Activated CD4-positive, alpha-beta memory T cell treated with anti-CD3 and anti-CD28 coated beads for 36 hours (primary cell): ENCODE data around the gene MUC6. TPM values are rescaled to one million over a fixed set of nuclear protein-coding genes. Genes with fewer than 3 reads are reported as not detected.

Experiments used
- CTCF ChIA-PET: fragments of 350-600 bp; sonication (Branson Sonifier 250); formaldehyde crosslinking; loops from one replicate; lab custom pipeline; 2021; ENCODE audit warnings: antibody characterized with exemption, inconsistent platforms; lab: Charles Lee
- POLR2A ChIA-PET: fragments of 350-600 bp; sonication (Branson Sonifier 250); formaldehyde crosslinking; loops from one replicate; lab custom pipeline; 2021; ENCODE audit warnings: antibody characterized with exemption; lab: Charles Lee
- DNase-seq: peaks from one replicate; pipeline ENCODE4 v3.0.0-alpha.2; 2020
- H3K27ac Mint-ChIP-seq: one replicate; pipeline ENCODE4 v1.8.0; 2021; ENCODE audit warnings: mixed read lengths
- H3K27me3 Mint-ChIP-seq: one replicate; pipeline ENCODE4 v1.8.0; 2021; ENCODE audit warnings: mixed read lengths
- H3K36me3 Mint-ChIP-seq: one replicate; pipeline ENCODE4 v1.8.0; 2021; ENCODE audit warnings: mixed read lengths
- H3K4me1 Mint-ChIP-seq: one replicate; pipeline ENCODE4 v1.8.0; 2021; ENCODE audit warnings: low read depth, mixed read lengths
- H3K4me3 Mint-ChIP-seq: one replicate; pipeline ENCODE4 v1.8.0; 2021; ENCODE audit warnings: mild to moderate bottlenecking, mixed read lengths
- H3K9me3 Mint-ChIP-seq: one replicate; pipeline ENCODE4 v1.8.0; 2021; ENCODE audit warnings: mixed read lengths
- intact Hi-C: fragments of 100-400 bp; cut with micrococcal nuclease; formaldehyde crosslinking; loops from one replicate; pipeline ENCODE4 v1.15.1; 2023
- total RNA-seq, 2 experiments: library from RNA; stranded (reverse); gene quantifications; one replicate each; pipeline ENCODE4 v1.2.3, GENCODE V29; 2021

The MUC6 gene
- total RNA-seq, 2 experiments from 2014 or later, result not detected

DNA sequence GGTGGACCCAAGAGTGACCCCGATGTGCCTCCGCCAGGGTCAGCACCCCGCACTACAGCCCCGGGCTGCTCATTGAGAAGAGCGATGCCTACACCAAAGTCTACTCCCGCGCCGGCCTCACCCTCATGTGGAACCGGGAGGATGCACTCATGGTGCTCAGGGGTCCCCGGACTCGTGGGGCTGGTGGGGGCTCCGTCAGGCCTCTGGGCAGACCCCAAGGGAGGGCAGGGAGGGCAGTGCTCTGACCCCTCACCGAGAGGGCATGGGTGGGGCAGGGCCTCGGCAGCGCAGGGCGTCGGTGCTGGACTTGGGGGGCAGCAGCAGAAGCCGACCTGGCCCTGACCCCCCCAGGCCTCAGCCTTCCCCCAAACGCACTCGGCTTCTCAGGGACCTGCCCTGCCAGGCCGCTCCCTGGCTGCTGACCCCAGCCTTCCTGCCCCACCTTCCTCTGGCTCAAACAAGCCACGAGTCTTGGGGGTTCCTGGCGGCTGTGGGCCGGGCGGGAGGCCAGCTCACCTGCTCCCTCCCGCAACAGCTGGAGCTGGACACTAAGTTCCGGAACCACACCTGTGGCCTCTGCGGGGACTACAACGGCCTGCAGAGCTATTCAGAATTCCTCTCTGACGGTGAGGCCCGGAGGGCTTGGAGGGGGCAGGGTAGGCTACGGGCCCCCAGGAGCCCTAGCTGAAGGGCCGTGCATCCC is 41.0 kb upstream of the MUC6 start:
- POLR2A ChIA-PET, result no interaction called here

GRCh38 chr11:1077033-1077416 is 40.5 kb upstream of the MUC6 start:
- intact Hi-C loops, result no loop called here
- no peaks in the 10 kb centered on the region for H3K36me3 Mint-ChIP-seq
- CTCF ChIA-PET, result no interaction called here
- POLR2A ChIA-PET, result no interaction called here
- H3K4me3 Mint-ChIP-seq, result no peak overlapping the region
- no peak overlapping the region for H3K27ac Mint-ChIP-seq
- no peaks in the 10 kb centered on the region for H3K9me3 Mint-ChIP-seq
- H3K27me3 Mint-ChIP-seq, result no peaks in the 10 kb centered on the region
- H3K4me1 Mint-ChIP-seq, result no peaks in the 10 kb centered on the region
- peak; percentile 5 for DNase-seq

More for the DNA sequence above, 41.0 kb upstream of the MUC6 start:
- Mint-ChIP-seq H3K4me1 (no peaks in the 10 kb centered on the region), H3K27me3 (no peaks in the 10 kb centered on the region), H3K4me3 (no peak overlapping the region), H3K9me3 (no peaks in the 10 kb centered on the region), H3K27ac (no peak overlapping the region), H3K36me3 (no peaks in the 10 kb centered on the region)
- intact Hi-C loops, result no loop called here
- peak; percentile 5 for DNase-seq
- CTCF ChIA-PET, result no interaction called here

DNA sequence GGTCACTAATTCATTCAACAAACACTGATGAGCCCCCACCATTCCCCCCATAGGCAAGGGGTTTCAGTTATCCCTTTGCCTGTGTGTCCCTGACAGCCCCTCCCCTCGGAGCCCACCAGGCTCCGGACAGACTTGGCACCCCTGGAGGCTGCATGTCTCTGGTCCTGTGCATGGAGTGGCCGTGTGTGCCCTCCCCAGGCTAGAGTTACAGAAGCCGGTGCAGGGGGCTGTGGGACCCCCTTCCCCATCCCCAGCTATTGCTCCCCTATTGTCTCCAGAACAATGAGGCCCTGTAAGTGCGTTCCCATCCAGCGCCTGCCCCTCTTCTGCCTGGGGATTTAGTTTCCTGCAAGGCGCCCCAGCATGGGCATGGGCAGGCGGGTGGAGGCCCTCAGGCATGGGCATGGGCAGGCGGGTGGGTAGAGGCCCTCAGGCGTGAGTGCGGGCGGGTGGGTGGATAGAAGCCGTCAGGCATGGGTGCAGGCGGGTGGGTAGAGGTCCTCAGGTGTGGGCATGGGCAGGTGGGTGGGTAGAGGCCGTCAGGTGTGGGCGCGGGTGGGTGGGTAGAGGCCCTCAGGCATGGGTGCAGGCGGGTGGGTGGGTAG is 39.6 kb upstream of the MUC6 start:
- no peaks in the 10 kb centered on the region for H3K36me3 Mint-ChIP-seq
- no peak overlapping the region for H3K27ac Mint-ChIP-seq
- no peaks in the 10 kb centered on the region for H3K9me3 Mint-ChIP-seq
- H3K4me1 Mint-ChIP-seq, result no peaks in the 10 kb centered on the region
- peaks cover 2% of the 10 kb centered on the region for H3K27me3 Mint-ChIP-seq
- ChIA-PET POLR2A (no interaction called here), CTCF (no interaction called here)
- peak; percentile 3 for DNase-seq
- intact Hi-C loops, result no loop called here
- H3K4me3 Mint-ChIP-seq, result no peak overlapping the region

GRCh38 chr11:1075341-1075911 is 38.9 kb upstream of the MUC6 start:
- DNase-seq, result peak; percentile 1
- Mint-ChIP-seq H3K4me1 (no peaks in the 10 kb centered on the region), H3K36me3 (no peaks in the 10 kb centered on the region), H3K4me3 (no peak overlapping the region), H3K27me3 (peaks cover 2% of the 10 kb centered on the region), H3K27ac (no peak overlapping the region), H3K9me3 (no peaks in the 10 kb centered on the region)
- ChIA-PET POLR2A (no interaction called here), CTCF (no interaction called here)
- intact Hi-C loops, result no loop called here

- ChIA-PET POLR2A (no interaction called here), CTCF (no interaction called here)
- H3K36me3 Mint-ChIP-seq, result no peaks in the 10 kb centered on the region
- H3K27me3 Mint-ChIP-seq, result peaks cover 2% of the 10 kb centered on the region
- H3K4me3 Mint-ChIP-seq, result no peak within 1 kb of the TSS
- H3K27ac Mint-ChIP-seq, result no peak within 1 kb of the TSS
- H3K4me1 Mint-ChIP-seq, result no peaks in the 10 kb centered on the region
- no peaks in the 10 kb centered on the region for H3K9me3 Mint-ChIP-seq
- intact Hi-C loops, result no loop called here
- DNase-seq, result peak; percentile 7
Observed at GRCh38 chr11:1074244-1075221, 38.0 kb upstream of the MUC6 start, which contains the start of gene MUC2. TSS of gene MUC2 (plus strand) at chr11:1074874.

DNA sequence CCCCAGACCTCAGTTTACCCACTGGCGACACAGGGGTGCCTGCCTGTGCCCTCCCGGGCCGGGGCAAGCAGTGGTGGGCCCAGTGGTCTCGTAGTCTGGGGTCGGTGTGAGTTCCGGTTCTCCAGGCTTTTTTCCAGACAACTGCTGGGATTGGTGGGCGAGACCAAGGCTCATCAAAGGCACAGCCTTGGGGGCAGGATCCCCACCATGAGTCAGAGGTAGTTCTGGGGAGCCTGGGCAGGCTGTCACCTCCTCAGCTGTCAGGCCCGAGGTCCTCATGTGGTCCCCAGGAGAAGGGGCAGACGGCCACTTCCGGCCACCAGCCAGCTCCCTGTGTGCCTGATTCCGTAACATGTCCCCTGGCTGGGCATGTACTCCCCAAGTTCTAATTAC is 37.3 kb upstream of the MUC6 start:
- H3K4me3 Mint-ChIP-seq, result no peak overlapping the region
- CTCF ChIA-PET, result no interaction called here
- H3K27me3 Mint-ChIP-seq, result peaks cover 2% of the 10 kb centered on the region
- intact Hi-C loops, result no loop called here
- no peak overlapping the region for H3K27ac Mint-ChIP-seq
- no peaks in the 10 kb centered on the region for H3K36me3 Mint-ChIP-seq
- POLR2A ChIA-PET, result no interaction called here
- H3K4me1 Mint-ChIP-seq, result no peaks in the 10 kb centered on the region
- DNase-seq, result peak; percentile 3
- no peaks in the 10 kb centered on the region for H3K9me3 Mint-ChIP-seq

- Mint-ChIP-seq H3K36me3 (no peaks in the 10 kb centered on the region), H3K4me3 (no peak overlapping the region), H3K27ac (no peak overlapping the region), H3K4me1 (no peaks in the 10 kb centered on the region), H3K9me3 (no peaks in the 10 kb centered on the region), H3K27me3 (peaks cover 2% of the 10 kb centered on the region)
- intact Hi-C loops, result no loop called here
- DNase-seq, result no peak
- ChIA-PET CTCF (no interaction called here), POLR2A (no interaction called here)
Observed at GRCh38 chr11:1073261-1073724, 36.8 kb upstream of the MUC6 start.

DNA sequence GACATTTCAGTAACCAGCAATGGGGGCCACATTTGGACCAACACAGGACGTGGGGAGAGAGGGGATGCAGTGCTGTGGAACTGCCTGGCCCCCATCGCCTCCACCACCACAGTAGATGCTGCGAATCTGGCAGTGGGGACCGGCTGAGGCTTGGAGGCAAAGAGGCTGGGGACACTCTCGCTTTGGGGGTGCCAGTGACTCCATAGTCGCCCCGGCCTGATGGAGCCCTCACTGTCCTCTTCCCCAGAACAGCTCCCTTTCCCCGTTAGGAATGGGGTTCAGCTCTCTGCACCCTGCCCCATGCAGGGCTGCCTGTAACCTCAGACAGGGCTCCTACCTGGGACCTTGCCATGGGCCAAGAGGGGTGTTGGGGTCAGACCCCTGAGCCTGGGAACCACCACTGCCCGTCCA is 36.3 kb upstream of the MUC6 start:
- no peak overlapping the region for H3K27ac Mint-ChIP-seq
- ChIA-PET CTCF (no interaction called here), POLR2A (no interaction called here)
- peaks cover 2% of the 10 kb centered on the region for H3K27me3 Mint-ChIP-seq
- no peaks in the 10 kb centered on the region for H3K36me3 Mint-ChIP-seq
- no peaks in the 10 kb centered on the region for H3K4me1 Mint-ChIP-seq
- H3K4me3 Mint-ChIP-seq, result no peak overlapping the region
- H3K9me3 Mint-ChIP-seq, result no peaks in the 10 kb centered on the region
- peak; percentile 3 for DNase-seq
- intact Hi-C loops, result no loop called here

- no peaks in the 10 kb centered on the region for H3K36me3 Mint-ChIP-seq
- H3K4me1 Mint-ChIP-seq, result no peaks in the 10 kb centered on the region
- POLR2A ChIA-PET, result no interaction called here
- H3K4me3 Mint-ChIP-seq, result no peak overlapping the region
- peaks cover 2% of the 10 kb centered on the region for H3K27me3 Mint-ChIP-seq
- peak; percentile 1 for DNase-seq
- no peaks in the 10 kb centered on the region for H3K9me3 Mint-ChIP-seq
- intact Hi-C loops, result no loop called here
- H3K27ac Mint-ChIP-seq, result no peak overlapping the region
- CTCF ChIA-PET, result no interaction called here
Observed at GRCh38 chr11:1072116-1072820, 35.8 kb upstream of the MUC6 start.

- Mint-ChIP-seq H3K9me3 (no peaks in the 10 kb centered on the region), H3K27ac (no peak overlapping the region)
- CTCF ChIA-PET, result no interaction called here
Observed at GRCh38 chr11:1071571-1072115, 35.1 kb upstream of the MUC6 start.

DNA sequence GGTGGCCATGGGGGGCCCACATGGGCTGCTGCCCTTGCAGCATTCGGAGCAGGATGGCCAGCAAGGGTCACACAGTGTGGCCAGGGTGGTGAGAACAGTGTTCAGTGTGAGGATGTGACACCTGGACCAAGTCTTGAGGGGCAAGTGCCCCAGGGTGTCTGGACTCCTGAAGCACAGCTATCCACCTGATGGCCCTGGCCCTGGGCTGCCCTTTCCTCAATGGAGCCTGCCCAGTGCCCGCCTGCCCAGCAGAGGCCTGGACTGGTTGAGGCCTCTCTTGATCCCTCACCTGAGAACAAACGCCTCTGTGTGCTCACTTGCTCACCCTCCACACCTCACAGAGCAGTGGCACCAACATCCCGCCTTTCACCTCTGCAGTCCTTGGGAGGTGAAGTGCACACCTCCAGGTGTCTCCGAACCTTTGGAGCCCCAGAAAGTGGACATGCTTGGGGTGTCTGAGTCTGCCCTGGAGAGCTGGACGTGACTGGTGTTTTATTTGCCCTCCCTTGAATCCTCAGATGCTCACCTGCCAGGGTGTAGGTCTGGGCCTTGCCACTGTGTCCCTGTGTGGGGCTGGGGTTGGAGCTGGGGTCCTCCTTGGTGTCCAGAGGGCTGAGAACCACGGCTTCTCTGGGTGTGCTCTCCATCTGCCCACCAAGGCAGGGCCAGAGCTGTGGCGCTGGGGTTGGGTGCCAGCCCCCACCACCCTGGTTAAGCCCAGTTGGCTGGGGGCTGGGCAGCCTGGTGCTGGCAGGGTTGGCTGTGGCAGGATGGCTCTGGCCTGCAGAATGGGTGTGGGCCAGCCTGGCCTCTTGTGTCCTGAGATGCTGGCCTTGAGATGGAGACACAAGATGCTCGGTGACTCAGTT is 34.3 kb upstream of the MUC6 start:
- Mint-ChIP-seq H3K4me3 (no peak overlapping the region), H3K9me3 (no peaks in the 10 kb centered on the region)
- CTCF ChIA-PET, result no interaction called here

More at GRCh38 chr11:1071571-1072115, 35.1 kb upstream of the MUC6 start:
- peak; percentile 6 for DNase-seq
- no peaks in the 10 kb centered on the region for H3K36me3 Mint-ChIP-seq
- no peaks in the 10 kb centered on the region for H3K4me1 Mint-ChIP-seq
- intact Hi-C loops, result no loop called here
- peaks cover 3% of the 10 kb centered on the region for H3K27me3 Mint-ChIP-seq
- no peak overlapping the region for H3K4me3 Mint-ChIP-seq
- POLR2A ChIA-PET, result no interaction called here

More for the DNA sequence above, 34.3 kb upstream of the MUC6 start:
- Mint-ChIP-seq H3K27ac (no peak overlapping the region), H3K4me1 (no peaks in the 10 kb centered on the region), H3K36me3 (no peaks in the 10 kb centered on the region), H3K27me3 (peaks cover 4% of the 10 kb centered on the region)
- peak; percentile 3 for DNase-seq
- POLR2A ChIA-PET, result no interaction called here
- intact Hi-C loops, result no loop called here
